GM23338 (cell line): Measurements from ENCODE around the gene DACH1. TPM values are rescaled to one million over a fixed set of nuclear protein-coding genes. Genes with fewer than 3 reads are reported as not detected.
"Not testable (repeated sequence)": the region's sequence is repeated elsewhere in the genome, so short reads cannot be mapped to it uniquely, and the experiment has no call there.

ENCODE experiments used
- ATAC-seq: fragments of 200-7000 bp; cut with Tn5 transposase; 3 replicates; pipeline ENCODE4 v1.9.1; 2020
- DNase-seq: peaks from one replicate; pipeline ENCODE4 v3.0.0-alpha.2; 2015; ENCODE audit warnings: low spot score
- H2AFZ ChIP-seq: fragments of 200-600 bp; sonication (generic); 2 replicates; pipeline ENCODE4 v1.8.0; 2016; ENCODE audit warnings: antibody characterized with exemption, mild to moderate bottlenecking, moderate library complexity
- H3F3A ChIP-seq: fragments of 200-600 bp; sonication (generic); replicated peaks from 2 replicates; pipeline ENCODE4 v1.8.0; 2017; ENCODE audit warnings: antibody characterized with exemption, mixed run types, low read depth
- H3K27ac ChIP-seq: fragments of 200-600 bp; sonication (generic); 2 replicates; pipeline ENCODE4 v1.6.1; 2016; ENCODE audit warnings: low read depth
- H3K27me3 ChIP-seq: fragments of 200-600 bp; sonication (generic); 2 replicates; pipeline ENCODE4 v1.8.0; 2016; ENCODE audit warnings: mild to moderate bottlenecking, mixed run types, moderate library complexity; ENCODE audit not compliant: insufficient read depth
- H3K36me3 ChIP-seq: fragments of 200-600 bp; sonication (generic); 2 replicates; pipeline ENCODE4 v1.8.0; 2016; ENCODE audit warnings: mild to moderate bottlenecking; ENCODE audit not compliant: insufficient read depth
- H3K4me1 ChIP-seq: fragments of 200-600 bp; sonication (generic); 2 replicates; pipeline ENCODE4 v1.8.0; 2016; ENCODE audit warnings: mild to moderate bottlenecking, moderate library complexity; ENCODE audit not compliant: insufficient read depth
- H3K4me2 ChIP-seq: fragments of 200-600 bp; sonication (generic); 2 replicates; pipeline ENCODE4 v1.7.1; 2017; ENCODE audit warnings: mixed run types
- H3K4me3 ChIP-seq: fragments of 200-600 bp; sonication (generic); 2 replicates; pipeline ENCODE4 v1.6.1; 2016; ENCODE audit warnings: mixed run types
- H3K79me2 ChIP-seq: fragments of 200-600 bp; sonication (generic); replicated peaks from 2 replicates; pipeline ENCODE4 v1.8.0; 2017; ENCODE audit warnings: mild to moderate bottlenecking; ENCODE audit not compliant: insufficient read depth
- H3K9me2 ChIP-seq: fragments of 200-600 bp; sonication (generic); 2 replicates; pipeline ENCODE4 v1.8.0; 2017; ENCODE audit not compliant: insufficient read depth
- H4K20me1 ChIP-seq: fragments of 200-600 bp; sonication (generic); replicated peaks from 2 replicates; pipeline ENCODE4 v1.8.0; 2017; ENCODE audit warnings: mild to moderate bottlenecking; ENCODE audit not compliant: insufficient read depth
- H3K27ac Mint-ChIP-seq: 2 replicates; pipeline ENCODE4 v1.8.0; 2020; ENCODE audit warnings: inconsistent platforms, mild to moderate bottlenecking, moderate library complexity, mixed read lengths
- H3K27me3 Mint-ChIP-seq: 3 replicates; pipeline ENCODE4 v1.8.0; 2022; ENCODE audit warnings: low read depth, mild to moderate bottlenecking, moderate library complexity, mixed read lengths, inconsistent platforms; ENCODE audit not compliant: insufficient read depth, poor library complexity
- H3K36me3 Mint-ChIP-seq: 3 replicates; pipeline ENCODE4 v1.8.0; 2021; ENCODE audit warnings: low read depth, mild to moderate bottlenecking, inconsistent platforms, moderate library complexity, mixed read lengths
- H3K4me1 Mint-ChIP-seq: 3 replicates; pipeline ENCODE4 v1.8.0; 2020; ENCODE audit warnings: mild to moderate bottlenecking, inconsistent platforms, mixed read lengths
- H3K4me3 Mint-ChIP-seq: 3 replicates; pipeline ENCODE4 v1.8.0; 2021; ENCODE audit warnings: moderate library complexity, mild to moderate bottlenecking, inconsistent platforms, mixed read lengths
- H3K9me3 Mint-ChIP-seq: 3 replicates; pipeline ENCODE4 v1.8.0; 2020; ENCODE audit warnings: moderate library complexity, mild to moderate bottlenecking, inconsistent platforms, mixed read lengths
- CREB1 ChIP-seq: fragments of 250-450 bp; sonication (Bioruptor Pico); IDR thresholded peaks from 2 replicates; pipeline ENCODE4 v1.5.0; 2020; ENCODE audit warnings: low read depth, mild to moderate bottlenecking, moderate library complexity
- CTCF ChIP-seq, 2 experiments: fragments of 200-600 bp in 1 of 2; sonication (generic) in 1 of 2; conservative IDR thresholded peaks; 2 replicates each; pipeline versions ENCODE4 v1.5.1 to v1.6.1; 2016 to 2017; ENCODE audit warnings: antibody characterized with exemption in 2 of 2, low read depth in 2 of 2, mild to moderate bottlenecking in 2 of 2, moderate library complexity in 1 of 2
- ETS1 ChIP-seq: IDR thresholded peaks from 2 replicates; pipeline ENCODE4 v1.6.1; 2016; ENCODE audit warnings: antibody characterized with exemption
- EZH2 ChIP-seq: fragments of 200-600 bp; sonication (generic); IDR thresholded peaks from one replicate; pipeline ENCODE4 v1.8.0; 2017; ENCODE audit warnings: antibody characterized with exemption, mild to moderate bottlenecking, low read depth; ENCODE audit not compliant: unreplicated experiment
- EZH2phosphoT487 ChIP-seq: fragments of 200-600 bp; sonication (generic); IDR thresholded peaks from one replicate; pipeline ENCODE4 v1.8.1; 2018; ENCODE audit warnings: antibody characterized with exemption; ENCODE audit not compliant: unreplicated experiment
- JUNB ChIP-seq: IDR thresholded peaks from one replicate; pipeline ENCODE4 v1.6.1; 2016; ENCODE audit warnings: antibody characterized with exemption; ENCODE audit not compliant: unreplicated experiment
- NANOG ChIP-seq: IDR thresholded peaks from 2 replicates; pipeline ENCODE4 v1.6.1; 2016; ENCODE audit warnings: antibody characterized with exemption, borderline replicate concordance
- POLR2AphosphoS5 ChIP-seq: IDR thresholded peaks from 2 replicates; pipeline ENCODE4 v1.6.1; 2016; ENCODE audit warnings: antibody characterized with exemption, low read depth
- REST ChIP-seq: IDR thresholded peaks from one replicate; pipeline ENCODE4 v1.6.1; 2018; ENCODE audit warnings: antibody characterized with exemption; ENCODE audit not compliant: unreplicated experiment
- STAT1 ChIP-seq: IDR thresholded peaks from one replicate; pipeline ENCODE4 v1.6.1; 2016; ENCODE audit warnings: antibody characterized with exemption; ENCODE audit not compliant: unreplicated experiment
- ZNF114 ChIP-seq: fragments of 250-450 bp; sonication (Bioruptor Pico); IDR thresholded peaks from 2 replicates; pipeline ENCODE4 v1.5.0; 2020; ENCODE audit warnings: mild to moderate bottlenecking, moderate library complexity
- ZNF331 ChIP-seq: fragments of 250-450 bp; sonication (Bioruptor Pico); IDR thresholded peaks from 2 replicates; pipeline ENCODE4 v1.5.0; 2020; ENCODE audit warnings: low read depth, mild to moderate bottlenecking, moderate library complexity
- polyA plus RNA-seq: library from polyadenylated mRNA; unstranded; fragments of >200 nt; fragmentation: Nextera tagmentation; extraction: Ambion mirVana; gene quantifications from 2 replicates; pipeline ENCODE4 v1.2.1, GENCODE V29; 2016
- total RNA-seq: library from RNA; depleted of rRNA; stranded (reverse); fragments of >200 nt; shearing (Covaris generic); gene quantifications from 2 replicates; pipeline ENCODE4 v1.2.3, GENCODE V29; 2014

The DACH1 gene
- total and polyA plus RNA-seq, 2 experiments from 2014 or later: 0.45 to 0.57 TPM

GRCh38 chr13:71893506-71893905 lies 26.5 kb upstream of the DACH1 start:
- H3K27me3 Mint-ChIP-seq, H4K20me1 ChIP-seq, ATAC-seq: not testable (repeated sequence)

GRCh38 chr13:71886880-71887279 lies 19.9 kb upstream of the DACH1 start:
- DNase-seq (no peak), ATAC-seq (no peak)
- H3K4me2 ChIP-seq: no peak overlapping the region
- no peaks in the 10 kb centered on the region for H3K27me3 ChIP-seq
- no peaks in the 10 kb centered on the region for H3K36me3 ChIP-seq
- no peaks in the 10 kb centered on the region for H3K4me1 ChIP-seq
- Mint-ChIP-seq H3K9me3 (peaks cover 11% of the 10 kb centered on the region; the same call in 2 of the 3 replicates), H3K27ac (no peak overlapping the region), H3K4me1 (no peaks in the 10 kb centered on the region), H3K27me3 (peaks cover 1% of the 10 kb centered on the region), H3K36me3 (no peaks in the 10 kb centered on the region; the same call in 2 of the 3 replicates), H3K4me3 (no peak overlapping the region)
- no peak overlapping the region for H3K4me3 ChIP-seq
- H3F3A ChIP-seq: no peaks in the 10 kb centered on the region
- no peak overlapping the region for H2AFZ ChIP-seq
- no peaks in the 10 kb centered on the region for H4K20me1 ChIP-seq
- no peaks in the 10 kb centered on the region for H3K79me2 ChIP-seq
- no peak overlapping the region for H3K27ac ChIP-seq
- no peaks in the 10 kb centered on the region for H3K9me2 ChIP-seq
- TF ChIP-seq REST (no peak), JUNB (no peak), EZH2 (no peak), NANOG (no peak), CREB1 (CRISPR knock-in tag) (no peak), POLR2AphosphoS5 (no peak), ETS1 (no peak), EZH2phosphoT487 (no peak), STAT1 (no peak), ZNF114 (no peak), ZNF331 (CRISPR knock-in tag) (no peak), CTCF (conservative IDR thresholded peaks at IDR 0.05; ENCODE audit: low read depth in 2 of 2) (no peak)

More at GRCh38 chr13:71893506-71893905, 26.5 kb upstream of the DACH1 start:
- not testable (repeated sequence) for H3K36me3 ChIP-seq, H3K4me3 ChIP-seq, H3K79me2 ChIP-seq, H3K9me3 Mint-ChIP-seq, H3K4me2 ChIP-seq, H3K4me1 ChIP-seq, H3K27me3 ChIP-seq, H3K4me1 Mint-ChIP-seq, H3K4me3 Mint-ChIP-seq, DNase-seq, H3F3A ChIP-seq, H2AFZ ChIP-seq, H3K27ac Mint-ChIP-seq, H3K27ac ChIP-seq, H3K9me2 ChIP-seq, H3K36me3 Mint-ChIP-seq
